HEK293 (cell line): Measurements from ENCODE around the gene SMARCD3.

Source experiments
- CTCF ChIA-PET: fragments of 350-600 bp; formaldehyde crosslinking; extraction: SDS; loops from one replicate; lab custom pipeline; 2021; ENCODE audit warnings: antibody characterized with exemption; lab: Yijun Ruan, JAX
- POLR2A ChIA-PET: fragments of 300-600 bp; formaldehyde crosslinking; extraction: SDS; loops from one replicate; lab custom pipeline; 2020; ENCODE audit warnings: antibody characterized with exemption, inconsistent platforms; lab: Yijun Ruan, JAX
- H3K27ac ChIP-seq: fragments of 200-500 bp; sonication (Bioruptor generic); 2 replicates; pipeline ENCODE4 v1.5.1; 2014; ENCODE audit warnings: low read depth, low read length, control low read depth, inconsistent platforms; ENCODE audit errors: extremely low read depth
- H3K36me3 ChIP-seq, 2 experiments: fragments of 200-500 bp in 1 of 2; sonication (Bioruptor generic) in 1 of 2; 1 replicate in 1 of 2; 2 replicates in 1 of 2; pipeline ENCODE4 v1.5.1; 2014 to 2017; ENCODE audit warnings: inconsistent platforms in 2 of 2, low read length in 2 of 2; ENCODE audit not compliant: control insufficient read depth in 2 of 2, insufficient read depth in 1 of 2
- H3K4me1 ChIP-seq: fragments of 200-500 bp; sonication (Bioruptor generic); 2 replicates; pipeline ENCODE4 v1.5.1; 2014; ENCODE audit warnings: mild to moderate bottlenecking, low read length, inconsistent platforms; ENCODE audit not compliant: control insufficient read depth, insufficient read depth
- H3K4me3 ChIP-seq: 2 replicates; pipeline ENCODE4 v1.5.1; 2011; ENCODE audit warnings: low read depth, mild to moderate bottlenecking, control low read depth, low read length, moderate library complexity
- H3K9me3 ChIP-seq: fragments of 200-500 bp; sonication (Bioruptor generic); 2 replicates; pipeline ENCODE4 v1.5.1; 2014; ENCODE audit warnings: low read depth, low read length, inconsistent platforms; ENCODE audit not compliant: control insufficient read depth, insufficient read depth
- GFI1B ChIP-seq: fragments of 450-650 bp; formaldehyde crosslinking; IDR thresholded peaks from 2 replicates; pipeline ENCODE4 v1.5.1; 2016; ENCODE audit warnings: missing biosample characterization, missing genetic modification characterization
- KLF1 ChIP-seq: fragments of 450-650 bp; formaldehyde crosslinking; IDR thresholded peaks from 2 replicates; pipeline ENCODE4 v1.5.1; 2016; ENCODE audit warnings: missing biosample characterization, missing genetic modification characterization
- MZF1 ChIP-seq: fragments of 450-650 bp; formaldehyde crosslinking; IDR thresholded peaks from 2 replicates; pipeline ENCODE4 v1.5.1; 2017; ENCODE audit warnings: missing biosample characterization, missing genetic modification characterization, borderline replicate concordance
- PRDM1 ChIP-seq: fragments of 450-650 bp; formaldehyde crosslinking; IDR thresholded peaks from 2 replicates; pipeline ENCODE4; 2016; ENCODE audit warnings: missing biosample characterization, missing genetic modification characterization
- SALL2 ChIP-seq: fragments of 450-650 bp; formaldehyde crosslinking; IDR thresholded peaks from 2 replicates; pipeline ENCODE4 v1.5.0; 2017; ENCODE audit warnings: missing biosample characterization, mild to moderate bottlenecking, missing genetic modification characterization, borderline replicate concordance
- YY2 ChIP-seq: fragments of 450-650 bp; formaldehyde crosslinking; IDR thresholded peaks from 2 replicates; pipeline ENCODE4 v1.5.1; 2016; ENCODE audit warnings: missing biosample characterization, missing genetic modification characterization
- ZBTB20 ChIP-seq: fragments of 450-650 bp; formaldehyde crosslinking; IDR thresholded peaks from 2 replicates; pipeline ENCODE4 v1.5.1; 2016; ENCODE audit warnings: missing biosample characterization, missing genetic modification characterization
- ZFP41 ChIP-seq: fragments of 450-650 bp; formaldehyde crosslinking; IDR thresholded peaks from 2 replicates; pipeline ENCODE4 v1.5.1; 2016; ENCODE audit warnings: missing biosample characterization, missing genetic modification characterization, borderline replicate concordance
- ZIC2 ChIP-seq: fragments of 450-650 bp; formaldehyde crosslinking; IDR thresholded peaks from 2 replicates; pipeline ENCODE4 v1.5.1; 2016; ENCODE audit warnings: missing biosample characterization, missing genetic modification characterization
- ZNF132 ChIP-seq: fragments of 450-650 bp; formaldehyde crosslinking; IDR thresholded peaks from 2 replicates; pipeline ENCODE4 v1.5.1; 2017; ENCODE audit warnings: missing biosample characterization, missing genetic modification characterization, borderline replicate concordance
- ZNF146 ChIP-seq: fragments of 450-650 bp; formaldehyde crosslinking; IDR thresholded peaks from 2 replicates; pipeline ENCODE4 v1.5.1; 2016; ENCODE audit warnings: missing biosample characterization, missing genetic modification characterization
- ZNF221 ChIP-seq: fragments of 450-650 bp; formaldehyde crosslinking; IDR thresholded peaks from 2 replicates; pipeline ENCODE4 v1.5.1; 2017; ENCODE audit warnings: missing biosample characterization, missing genetic modification characterization, borderline replicate concordance
- ZNF274 ChIP-seq, 2 experiments: fragments of 200-500 bp in 1 of 2; fragments of 450-650 bp in 1 of 2; sonication (Bioruptor generic) in 1 of 2; formaldehyde crosslinking in 1 of 2; IDR thresholded peaks; 2 replicates each; pipeline versions ENCODE4 v1.5.1 to v1.6.1; 2014 to 2016; ENCODE audit warnings: borderline replicate concordance in 1 of 2, inconsistent platforms in 1 of 2, low read length in 1 of 2, missing biosample characterization in 1 of 2, missing genetic modification characterization in 1 of 2
- ZNF311 ChIP-seq: fragments of 450-650 bp; formaldehyde crosslinking; IDR thresholded peaks from 2 replicates; pipeline ENCODE4 v1.5.1; 2017; ENCODE audit warnings: missing biosample characterization, missing genetic modification characterization, borderline replicate concordance
- ZNF423 ChIP-seq: fragments of 450-650 bp; formaldehyde crosslinking; IDR thresholded peaks from 2 replicates; pipeline ENCODE4 v1.5.1; 2016; ENCODE audit warnings: missing biosample characterization, missing genetic modification characterization
- ZNF660 ChIP-seq: fragments of 450-650 bp; IDR thresholded peaks from 2 replicates; pipeline ENCODE4 v1.5.1; 2018; ENCODE audit warnings: missing biosample characterization, mild to moderate bottlenecking, missing genetic modification characterization
- TF ChIP-seq, protein P1 (sequence below): IDR thresholded peaks from 2 replicates; pipeline ENCODE4 v1.6.1; 2011; ENCODE audit warnings: mild to moderate bottlenecking, low read depth, low read length, borderline replicate concordance
- TF ChIP-seq, protein P2 (sequence below): fragments of 450-650 bp; formaldehyde crosslinking; IDR thresholded peaks from 2 replicates; pipeline ENCODE4 v1.5.1; 2016; ENCODE audit warnings: missing biosample characterization, missing genetic modification characterization
- TF ChIP-seq, protein P3 (sequence below): fragments of 450-650 bp; formaldehyde crosslinking; IDR thresholded peaks from 2 replicates; pipeline ENCODE4 v1.5.1; 2016; ENCODE audit warnings: missing biosample characterization, missing genetic modification characterization
- TF ChIP-seq, protein P4 (sequence below): fragments of 450-650 bp; formaldehyde crosslinking; IDR thresholded peaks from 2 replicates; pipeline ENCODE4 v1.5.1; 2016; ENCODE audit warnings: missing biosample characterization, missing genetic modification characterization
- TF ChIP-seq, protein P5 (sequence below): fragments of 450-650 bp; formaldehyde crosslinking; IDR thresholded peaks from 2 replicates; pipeline ENCODE4 v1.5.1; 2016; ENCODE audit warnings: missing biosample characterization, missing genetic modification characterization

SMARCD3 gene

DNA sequence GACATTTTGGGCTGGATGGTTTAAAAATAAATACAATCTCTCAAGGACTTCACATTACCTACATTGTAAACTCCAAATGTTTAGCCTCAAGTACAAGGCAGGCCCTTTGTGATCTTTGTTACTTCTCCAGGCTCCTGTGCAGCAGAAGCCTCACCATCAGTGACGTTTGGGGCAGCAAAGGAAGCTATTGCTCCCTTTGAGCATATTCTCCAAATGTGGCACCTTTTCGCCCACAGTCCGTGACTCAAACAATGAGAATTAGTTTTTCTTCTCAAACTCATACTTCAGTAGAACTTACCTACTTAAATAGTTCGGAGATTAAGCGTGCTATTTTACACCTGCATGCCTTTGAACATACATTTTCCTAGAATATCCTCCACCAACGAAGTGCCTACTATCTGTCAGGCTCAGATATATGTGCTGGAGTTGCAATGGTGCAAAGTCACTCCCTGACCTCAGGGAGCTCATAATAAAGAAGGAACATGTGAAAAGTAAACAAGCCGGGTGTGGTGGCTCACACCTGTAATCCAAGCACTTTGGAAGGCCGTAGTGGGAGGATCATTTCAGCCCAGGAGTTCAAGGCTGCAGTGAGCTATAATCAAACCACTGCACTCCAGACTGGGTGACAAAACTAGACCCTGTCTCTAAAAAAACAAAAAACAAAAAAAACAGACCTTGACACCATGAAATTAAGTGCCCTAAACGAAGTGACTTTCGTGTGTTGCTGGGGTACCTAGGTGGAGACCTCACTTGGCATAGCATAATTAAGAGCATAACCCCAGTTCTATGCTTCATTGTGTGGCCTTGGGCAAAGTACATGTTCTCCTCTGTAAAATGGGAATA, 20.2 kb downstream of the SMARCD3 start:
- Histone ChIP-seq H3K4me3 (no peak overlapping the region; the same call in 1 of the 2 replicates), H3K27ac (peak overlapping the region; percentile 46), H3K36me3 (peaks cover 0 to 29% of the 10 kb centered on the region in 2 experiments; a peak in 2 of 3 replicates), H3K4me1 (peaks cover 3% of the 10 kb centered on the region; the same call in 1 of the 2 replicates), H3K9me3 (no peaks in the 10 kb centered on the region)
- TF ChIP-seq, protein P1, sequence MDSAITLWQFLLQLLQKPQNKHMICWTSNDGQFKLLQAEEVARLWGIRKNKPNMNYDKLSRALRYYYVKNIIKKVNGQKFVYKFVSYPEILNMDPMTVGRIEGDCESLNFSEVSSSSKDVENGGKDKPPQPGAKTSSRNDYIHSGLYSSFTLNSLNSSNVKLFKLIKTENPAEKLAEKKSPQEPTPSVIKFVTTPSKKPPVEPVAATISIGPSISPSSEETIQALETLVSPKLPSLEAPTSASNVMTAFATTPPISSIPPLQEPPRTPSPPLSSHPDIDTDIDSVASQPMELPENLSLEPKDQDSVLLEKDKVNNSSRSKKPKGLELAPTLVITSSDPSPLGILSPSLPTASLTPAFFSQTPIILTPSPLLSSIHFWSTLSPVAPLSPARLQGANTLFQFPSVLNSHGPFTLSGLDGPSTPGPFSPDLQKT = no peak
- peak; percentile 62 for TF ChIP-seq KLF1 (tag by site-specific recombination)
- CTCF ChIA-PET = interaction anchor here (1.4 to 4.5 kb wide), 2 partner anchors 16 to 104 kb away, joined by 5 to 43 read pairs; no protein-coding TSS in a partner anchor
- POLR2A ChIA-PET = interaction anchor here (1.1 to 2.1 kb wide), 9 partner anchors 8 to 200 kb away, joined by 4 to 26 read pairs (median 12); partner anchors contain the start of genes ABCB8 and SMARCD3

DNA sequence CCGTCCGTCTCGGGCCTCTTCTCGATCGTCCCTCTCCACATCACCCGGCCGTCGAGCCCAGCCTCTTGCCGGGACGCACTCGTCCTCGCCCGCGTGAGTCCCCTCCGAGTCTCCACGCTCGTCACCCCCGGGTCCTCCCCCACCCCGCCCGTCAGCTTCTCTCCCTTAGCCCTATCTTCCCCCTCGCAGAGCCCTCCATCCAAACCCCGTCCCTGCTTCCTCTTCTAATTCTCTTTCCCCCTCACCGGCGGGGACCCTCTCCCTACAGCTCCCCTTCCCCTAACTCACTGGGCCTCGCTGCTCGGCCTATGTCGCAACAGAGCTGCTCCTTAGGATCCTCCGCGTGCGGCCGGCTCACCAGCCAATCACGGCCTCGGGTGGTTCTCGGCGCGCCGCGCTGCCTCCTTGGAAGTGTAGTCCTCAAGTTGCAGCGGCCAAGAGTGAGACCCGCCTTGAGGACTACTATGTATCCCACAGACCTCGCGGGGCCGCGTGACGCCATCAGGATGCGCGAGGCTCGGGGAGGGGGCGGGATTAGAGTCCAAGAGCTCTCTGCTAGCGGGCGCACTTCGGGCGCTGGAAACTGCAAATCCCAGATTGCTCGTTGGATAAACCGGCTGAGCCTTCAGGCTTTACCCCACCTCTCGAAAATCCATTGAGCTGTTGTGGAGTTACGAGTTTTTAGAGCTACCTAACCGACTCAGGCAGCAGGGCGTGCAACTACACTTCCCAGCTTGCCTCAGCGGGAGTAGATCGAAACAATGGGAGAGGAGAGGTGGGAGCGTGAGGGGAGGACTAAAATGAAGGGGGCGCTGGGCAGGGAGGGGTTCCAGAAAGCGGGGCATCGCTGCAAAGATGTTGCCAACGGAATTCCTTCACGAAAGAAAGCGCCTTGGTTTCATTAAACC, 21.4 kb downstream of the SMARCD3 start, which contains the start of gene ABCF2:
ABCF2 (minus strand) TSS at position 331 of the 908 bp plus-strand sequence. CDS start 747 bp downstream, outside the sequence.
- Histone ChIP-seq H3K9me3 (no peaks in the 10 kb centered on the region), H3K4me3 (peak within 1 kb of the TSS; percentile 90), H3K36me3 (peaks cover 0 to 40% of the 10 kb centered on the region in 2 experiments; a peak in 2 of 3 replicates), H3K27ac (peak within 1 kb of the TSS; percentile 46), H3K4me1 (peaks cover 3% of the 10 kb centered on the region; the same call in 1 of the 2 replicates)
- CTCF ChIA-PET = interaction anchor here (0.7 to 4.5 kb wide), 6 partner anchors 10 to 103 kb away, joined by 3 to 43 read pairs (median 4); no protein-coding TSS in a partner anchor
- POLR2A ChIA-PET = interaction anchor here (0.5 to 2.1 kb wide), 25 partner anchors 9 to 1168 kb away, joined by 3 to 26 read pairs (median 4); partner anchors contain the start of genes ABCB8, FASTK and SMARCD3
- TF ChIP-seq GFI1B (0 out of 2 replicates have a peak, but pooled peaks have one; percentile 4), YY2 (tag by site-specific recombination) (no peak), ZIC2 (tag by site-specific recombination) (peak; percentile 72), ZNF146 (0 out of 2 replicates have a peak, but pooled peaks have one; percentile 13), ZNF132 (no peak), ZNF423 (tag by site-specific recombination) (no peak), PRDM1 (tag by site-specific recombination) (no peak), ZNF274 (IDR thresholded peaks at IDR 0.05; ENCODE audit: low read length) (no peak), ZNF274 (tag by site-specific recombination; IDR thresholded peaks at IDR 0.05; ENCODE audit: borderline replicate concordance) (no peak), ZNF311 (tag by site-specific recombination) (no peak), MZF1 (tag by site-specific recombination) (no peak), ZNF660 (peak; percentile 89), ZBTB20 (peak; percentile 80; the same call in 1 of the 2 replicates), ZFP41 (no peak), SALL2 (tag by site-specific recombination) (no peak), ZNF221 (tag by site-specific recombination) (no peak)
- TF ChIP-seq, protein P2, sequence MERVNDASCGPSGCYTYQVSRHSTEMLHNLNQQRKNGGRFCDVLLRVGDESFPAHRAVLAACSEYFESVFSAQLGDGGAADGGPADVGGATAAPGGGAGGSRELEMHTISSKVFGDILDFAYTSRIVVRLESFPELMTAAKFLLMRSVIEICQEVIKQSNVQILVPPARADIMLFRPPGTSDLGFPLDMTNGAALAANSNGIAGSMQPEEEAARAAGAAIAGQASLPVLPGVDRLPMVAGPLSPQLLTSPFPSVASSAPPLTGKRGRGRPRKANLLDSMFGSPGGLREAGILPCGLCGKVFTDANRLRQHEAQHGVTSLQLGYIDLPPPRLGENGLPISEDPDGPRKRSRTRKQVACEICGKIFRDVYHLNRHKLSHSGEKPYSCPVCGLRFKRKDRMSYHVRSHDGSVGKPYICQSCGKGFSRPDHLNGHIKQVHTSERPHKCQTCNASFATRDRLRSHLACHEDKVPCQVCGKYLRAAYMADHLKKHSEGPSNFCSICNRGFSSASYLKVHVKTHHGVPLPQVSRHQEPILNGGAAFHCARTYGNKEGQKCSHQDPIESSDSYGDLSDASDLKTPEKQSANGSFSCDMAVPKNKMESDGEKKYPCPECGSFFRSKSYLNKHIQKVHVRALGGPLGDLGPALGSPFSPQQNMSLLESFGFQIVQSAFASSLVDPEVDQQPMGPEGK (tag by site-specific recombination) = peak; percentile 77
- TF ChIP-seq, protein P3, sequence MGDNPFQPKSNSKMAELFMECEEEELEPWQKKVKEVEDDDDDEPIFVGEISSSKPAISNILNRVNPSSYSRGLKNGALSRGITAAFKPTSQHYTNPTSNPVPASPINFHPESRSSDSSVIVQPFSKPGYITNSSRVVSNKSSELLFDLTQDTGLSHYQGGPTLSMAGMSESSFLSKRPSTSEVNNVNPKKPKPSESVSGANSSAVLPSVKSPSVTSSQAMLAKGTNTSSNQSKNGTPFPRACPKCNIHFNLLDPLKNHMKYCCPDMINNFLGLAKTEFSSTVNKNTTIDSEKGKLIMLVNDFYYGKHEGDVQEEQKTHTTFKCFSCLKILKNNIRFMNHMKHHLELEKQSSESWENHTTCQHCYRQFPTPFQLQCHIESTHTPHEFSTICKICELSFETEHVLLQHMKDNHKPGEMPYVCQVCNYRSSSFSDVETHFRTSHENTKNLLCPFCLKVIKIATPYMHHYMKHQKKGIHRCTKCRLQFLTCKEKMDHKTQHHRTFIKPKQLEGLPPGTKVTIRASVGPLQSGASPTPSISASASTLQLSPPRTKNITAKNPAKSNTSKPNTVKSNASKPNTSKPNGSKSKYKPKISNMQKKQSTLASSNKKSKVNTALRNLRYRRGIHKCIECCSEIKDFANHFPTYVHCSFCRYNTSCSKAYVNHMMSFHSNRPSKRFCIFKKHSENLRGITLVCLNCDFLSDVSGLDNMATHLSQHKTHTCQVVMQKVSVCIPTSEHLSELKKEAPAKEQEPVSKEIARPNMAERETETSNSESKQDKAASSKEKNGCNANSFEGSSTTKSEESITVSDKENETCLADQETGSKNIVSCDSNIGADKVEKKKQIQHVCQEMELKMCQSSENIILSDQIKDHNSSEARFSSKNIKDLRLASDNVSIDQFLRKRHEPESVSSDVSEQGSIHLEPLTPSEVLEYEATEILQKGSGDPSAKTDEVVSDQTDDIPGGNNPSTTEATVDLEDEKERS (tag by site-specific recombination) = no peak
- TF ChIP-seq, protein P4, sequence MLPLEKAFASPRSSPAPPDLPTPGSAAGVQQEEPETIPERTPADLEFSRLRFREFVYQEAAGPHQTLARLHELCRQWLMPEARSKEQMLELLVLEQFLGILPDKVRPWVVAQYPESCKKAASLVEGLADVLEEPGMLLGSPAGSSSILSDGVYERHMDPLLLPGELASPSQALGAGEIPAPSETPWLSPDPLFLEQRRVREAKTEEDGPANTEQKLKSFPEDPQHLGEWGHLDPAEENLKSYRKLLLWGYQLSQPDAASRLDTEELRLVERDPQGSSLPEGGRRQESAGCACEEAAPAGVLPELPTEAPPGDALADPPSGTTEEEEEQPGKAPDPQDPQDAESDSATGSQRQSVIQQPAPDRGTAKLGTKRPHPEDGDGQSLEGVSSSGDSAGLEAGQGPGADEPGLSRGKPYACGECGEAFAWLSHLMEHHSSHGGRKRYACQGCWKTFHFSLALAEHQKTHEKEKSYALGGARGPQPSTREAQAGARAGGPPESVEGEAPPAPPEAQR (tag by site-specific recombination) = no peak
- TF ChIP-seq, protein P5, sequence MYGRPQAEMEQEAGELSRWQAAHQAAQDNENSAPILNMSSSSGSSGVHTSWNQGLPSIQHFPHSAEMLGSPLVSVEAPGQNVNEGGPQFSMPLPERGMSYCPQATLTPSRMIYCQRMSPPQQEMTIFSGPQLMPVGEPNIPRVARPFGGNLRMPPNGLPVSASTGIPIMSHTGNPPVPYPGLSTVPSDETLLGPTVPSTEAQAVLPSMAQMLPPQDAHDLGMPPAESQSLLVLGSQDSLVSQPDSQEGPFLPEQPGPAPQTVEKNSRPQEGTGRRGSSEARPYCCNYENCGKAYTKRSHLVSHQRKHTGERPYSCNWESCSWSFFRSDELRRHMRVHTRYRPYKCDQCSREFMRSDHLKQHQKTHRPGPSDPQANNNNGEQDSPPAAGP (tag by site-specific recombination) = peak; percentile 59
